ENCODE data around the gene BICC1.
"Not testable (repeated sequence)": the region's sequence is repeated elsewhere in the genome, so short reads cannot be mapped to it uniquely, and the experiment has no call there.

BICC1 gene

GRCh38 chr10:58567652-58568051 is 55.0 kb downstream of the BICC1 start:
- no peak for DNase-seq

- no peak for DNase-seq
These were observed 55.8 kb downstream of the BICC1 start for GRCh38 chr10:58568428-58568935.

GRCh38 chr10:58570307-58570723 is 57.6 kb downstream of the BICC1 start:
- DNase-seq = no peak

- no peak for DNase-seq
These were observed 58.3 kb downstream of the BICC1 start for GRCh38 chr10:58570979-58571378.

GRCh38 chr10:58573144-58573543 is 60.5 kb downstream of the BICC1 start:
- DNase-seq = no peak

GRCh38 chr10:58574058-58574457 is 61.4 kb downstream of the BICC1 start:
- DNase-seq = no peak

- no peak for DNase-seq
These were observed 62.8 kb downstream of the BICC1 start for GRCh38 chr10:58575491-58575890.

- DNase-seq = no peak
These were observed 64.2 kb downstream of the BICC1 start for GRCh38 chr10:58576751-58577436.

GRCh38 chr10:58577437-58577777 is 64.7 kb downstream of the BICC1 start:
- no peak for DNase-seq

- no peak for DNase-seq
These were observed 65.7 kb downstream of the BICC1 start for GRCh38 chr10:58578366-58578765.

GRCh38 chr10:58579011-58579655 is 66.5 kb downstream of the BICC1 start:
- no peak for DNase-seq

- DNase-seq = no peak
These were observed 69.4 kb downstream of the BICC1 start for GRCh38 chr10:58582045-58582444.

- DNase-seq = no peak
These were observed 72.8 kb downstream of the BICC1 start for GRCh38 chr10:58585435-58585834.

- no peak for DNase-seq
These were observed 73.9 kb downstream of the BICC1 start for GRCh38 chr10:58586282-58587245.

GRCh38 chr10:58587676-58588075 is 75.0 kb downstream of the BICC1 start:
- no peak for DNase-seq

- no peak for DNase-seq
These were observed 76.1 kb downstream of the BICC1 start for GRCh38 chr10:58588673-58589265.

- DNase-seq = no peak
These were observed 77.6 kb downstream of the BICC1 start for GRCh38 chr10:58590152-58590840.

- no peak for DNase-seq
These were observed 78.3 kb downstream of the BICC1 start for GRCh38 chr10:58590924-58591323.

- no peak for DNase-seq
These were observed 80.3 kb downstream of the BICC1 start for GRCh38 chr10:58593008-58593407.

- not testable (repeated sequence) for DNase-seq
These were observed 84.5 kb downstream of the BICC1 start for GRCh38 chr10:58597211-58597610.

GRCh38 chr10:58599927-58600553 is 87.4 kb downstream of the BICC1 start:
- DNase-seq = no peak

- DNase-seq = no peak
These were observed 95.7 kb downstream of the BICC1 start for GRCh38 chr10:58608351-58608750.
